ENCODE results near the gene SRC. TPM values are rescaled to one million over a fixed set of nuclear protein-coding genes. Genes with fewer than 3 reads are reported as not detected.

SRC gene
- total RNA-seq, 2 donors from 2014 or later, result 25.9 to 35.3 TPM

DNA sequence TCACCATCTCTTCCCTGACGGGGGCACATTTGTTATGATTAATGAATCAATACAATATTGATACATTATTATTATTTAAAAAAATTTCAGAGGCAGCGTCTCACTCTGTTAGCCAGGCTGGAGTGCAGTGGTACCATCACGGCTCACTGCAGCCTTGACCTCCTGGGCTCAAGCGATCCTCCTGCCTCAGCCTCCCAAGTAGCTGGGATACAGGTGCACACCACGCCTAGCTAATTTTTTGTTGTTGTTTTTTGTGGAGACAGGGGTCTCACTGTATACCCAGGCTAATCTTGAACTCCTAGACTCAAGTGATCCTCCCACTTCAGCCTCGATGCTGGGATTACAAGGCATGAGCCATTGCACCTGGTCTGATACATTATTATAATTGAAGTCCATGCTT is 4.9 kb upstream of the SRC start:
- no peaks in the 10 kb centered on the region for H3K36me3 ChIP-seq (replicated peaks in 1 of 2; ENCODE audit: insufficient read depth in 1 of 2, low read depth in 2 of 2)
- intact Hi-C loops (cut with DNase I), result no loop called here
- ATAC-seq, result no peak
- H3K4me1 ChIP-seq, result peaks cover 25% of the 10 kb centered on the region
- H3K9me3 ChIP-seq, result no peaks in the 10 kb centered on the region
- no peak overlapping the region for H3K4me3 ChIP-seq
- no peak for TF ChIP-seq CTCF (IDR thresholded peaks at IDR 0.05)
- no peak for TF ChIP-seq POLR2A (IDR thresholded peaks at IDR 0.05)
- no peak overlapping the region for H3K27ac ChIP-seq
- DNase-seq, result no peak
- no peaks in the 10 kb centered on the region for H3K27me3 ChIP-seq
- 79 to 88% methylated on average over 6 of the region's 6 CpGs for WGBS, 2 donors

DNA sequence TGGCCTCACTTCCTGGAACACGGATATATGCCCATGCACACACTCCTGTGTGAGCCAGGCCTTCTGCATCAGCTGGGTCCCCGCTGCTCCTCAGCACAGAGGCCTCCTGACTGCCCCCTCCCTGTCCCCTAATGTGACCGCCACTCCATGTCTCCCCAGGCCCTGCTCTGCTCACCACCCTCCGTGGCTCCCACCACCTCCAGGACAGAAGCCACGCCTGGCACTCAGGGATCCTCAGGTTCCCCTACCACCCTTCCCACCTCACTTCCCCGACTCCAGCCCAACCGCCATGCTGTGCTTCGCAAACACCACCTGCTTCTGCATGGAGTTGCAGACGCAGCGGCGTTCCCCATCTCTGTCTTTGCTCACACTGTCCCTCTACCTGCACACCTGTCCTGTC is 4.3 kb upstream of the SRC start:
- WGBS, 2 donors, result 88 to 94% methylated on average over 11 of the region's 11 CpGs
- H3K36me3 ChIP-seq (replicated peaks in 1 of 2; ENCODE audit: insufficient read depth in 1 of 2, low read depth in 2 of 2), result no peaks in the 10 kb centered on the region
- H3K9me3 ChIP-seq, result no peaks in the 10 kb centered on the region
- H3K4me3 ChIP-seq, result no peak overlapping the region
- TF ChIP-seq CTCF (IDR thresholded peaks at IDR 0.05) (no peak), POLR2A (IDR thresholded peaks at IDR 0.05) (no peak)
- H3K27ac ChIP-seq, result no peak overlapping the region
- ATAC-seq, result no peak
- peaks cover 26% of the 10 kb centered on the region for H3K4me1 ChIP-seq
- no peaks in the 10 kb centered on the region for H3K27me3 ChIP-seq
- intact Hi-C loops (cut with DNase I), result no loop called here
- DNase-seq, result no peak

DNA sequence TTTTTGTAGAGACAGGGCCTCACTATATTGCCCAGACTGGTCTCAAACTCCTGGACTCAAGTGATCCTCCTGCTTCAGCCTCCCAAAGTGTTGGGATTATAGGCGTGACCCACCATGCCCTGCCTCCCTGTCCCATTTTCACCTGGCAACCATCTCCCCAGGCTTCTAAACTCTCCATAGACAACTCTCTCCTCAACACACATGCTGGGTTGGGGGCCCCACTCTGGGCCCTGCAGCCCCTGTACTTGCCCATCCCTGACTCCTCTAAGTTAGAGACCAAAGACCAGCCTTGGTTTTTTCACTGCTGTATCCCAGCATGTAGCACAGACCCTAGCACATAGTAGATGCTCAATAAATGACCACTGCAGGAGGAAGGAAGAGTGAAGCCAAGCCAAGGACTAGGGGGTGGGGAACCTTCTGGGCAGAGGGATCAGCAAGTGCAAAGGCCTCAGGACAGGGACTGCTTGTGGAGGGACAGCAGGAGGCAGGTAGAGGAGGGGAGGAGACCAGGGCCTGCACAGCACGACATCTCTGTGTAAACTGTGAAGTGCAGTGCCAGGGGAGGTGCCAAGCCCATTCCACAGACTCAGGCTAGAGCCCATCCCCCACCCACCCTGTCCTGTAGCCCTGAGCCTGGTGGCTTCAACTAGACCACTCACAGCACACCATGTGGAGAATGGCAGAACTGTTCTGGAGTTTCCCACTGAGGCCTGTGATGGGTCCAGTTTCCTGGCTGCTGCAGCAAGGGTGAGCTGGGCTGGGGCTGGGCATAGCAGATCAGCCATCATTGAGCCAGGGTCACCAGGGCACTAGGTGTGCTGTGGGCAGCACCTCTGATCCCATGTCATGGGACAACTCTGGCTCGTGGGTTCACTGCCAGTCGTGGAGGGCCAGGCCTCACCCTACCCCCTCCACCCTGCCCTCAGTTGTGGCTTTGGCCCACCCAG is 3.4 kb upstream of the SRC start:
- no peaks in the 10 kb centered on the region for H3K27me3 ChIP-seq
- DNase-seq (no peak), ATAC-seq (no peak)
- intact Hi-C loops (cut with DNase I), result no loop called here
- no peak overlapping the region for H3K27ac ChIP-seq
- TF ChIP-seq POLR2A (IDR thresholded peaks at IDR 0.05) (no peak), CTCF (IDR thresholded peaks at IDR 0.05) (no peak)
- 79 to 88% methylated on average over 2 to 4 of the region's 4 CpGs for WGBS, 2 donors
- no peak overlapping the region for H3K4me3 ChIP-seq
- H3K9me3 ChIP-seq, result no peaks in the 10 kb centered on the region
- no peaks in the 10 kb centered on the region for H3K36me3 ChIP-seq (replicated peaks in 1 of 2; ENCODE audit: insufficient read depth in 1 of 2, low read depth in 2 of 2)
- H3K4me1 ChIP-seq, result peaks cover 35% of the 10 kb centered on the region

DNA sequence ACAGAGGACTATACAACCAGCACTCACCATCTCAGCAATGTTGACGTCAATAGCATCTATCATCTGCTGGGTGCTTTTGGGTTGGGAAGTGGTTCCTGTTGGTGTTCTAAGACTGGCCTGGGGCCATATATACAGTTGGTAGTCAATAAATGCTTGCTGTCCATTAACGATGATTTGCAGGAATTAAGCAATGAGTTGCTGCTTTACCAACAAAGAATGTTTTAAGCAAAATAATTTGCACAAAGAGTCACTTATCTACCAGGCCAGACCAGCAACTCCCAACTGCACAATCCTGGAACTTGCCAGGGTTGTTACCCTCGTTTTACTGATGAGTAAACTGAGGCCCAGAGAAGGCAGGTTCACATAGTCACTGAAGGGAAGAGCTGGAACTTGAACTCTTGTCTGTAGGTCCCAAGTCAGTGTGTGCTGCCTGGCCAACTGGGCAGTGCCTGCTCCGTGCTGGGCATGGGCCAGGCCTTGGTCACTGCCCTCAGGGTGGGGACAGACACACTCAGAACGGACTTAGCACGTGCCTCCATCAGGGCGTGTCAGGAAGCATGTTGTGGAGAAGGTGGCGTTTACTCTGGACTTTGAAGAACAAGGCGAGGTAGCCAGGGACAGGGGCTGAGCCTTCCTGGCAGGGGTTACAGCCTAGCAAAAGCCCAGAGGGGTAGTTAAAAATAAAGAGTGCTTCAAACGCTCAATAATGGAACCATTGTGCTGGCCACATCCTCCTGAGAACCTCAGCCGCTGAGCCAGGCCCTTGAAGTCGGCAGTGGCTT is 2.5 kb upstream of the SRC start:
- TF ChIP-seq CTCF (IDR thresholded peaks at IDR 0.05) (no peak), POLR2A (IDR thresholded peaks at IDR 0.05) (no peak)
- ATAC-seq, result no peak
- Histone ChIP-seq H3K9me3 (no peaks in the 10 kb centered on the region), H3K4me1 (peaks cover 44% of the 10 kb centered on the region), H3K27ac (peak overlapping the region; percentile 79 to 90 (median 82)), H3K36me3 (replicated peaks in 1 of 2; ENCODE audit: insufficient read depth in 1 of 2, low read depth in 2 of 2) (no peaks in the 10 kb centered on the region), H3K4me3 (no peak overlapping the region), H3K27me3 (no peaks in the 10 kb centered on the region)
- peak in 2 of 4 donors; percentile 49 to 64 for DNase-seq
- 41 to 43% methylated on average over 10 to 12 of the region's 12 CpGs for WGBS, 2 donors
- intact Hi-C loops (cut with DNase I), result no loop called here

All from body of pancreas (tissue), 4 donors.